ENCODE results near the gene VASP. TPM values are rescaled to one million over a fixed set of nuclear protein-coding genes. Genes with fewer than 3 reads are reported as not detected.

The VASP gene
- total and polyA plus RNA-seq, 3 donors from 2014 or later = 37.7 to 57.9 (median 52.7) TPM

DNA sequence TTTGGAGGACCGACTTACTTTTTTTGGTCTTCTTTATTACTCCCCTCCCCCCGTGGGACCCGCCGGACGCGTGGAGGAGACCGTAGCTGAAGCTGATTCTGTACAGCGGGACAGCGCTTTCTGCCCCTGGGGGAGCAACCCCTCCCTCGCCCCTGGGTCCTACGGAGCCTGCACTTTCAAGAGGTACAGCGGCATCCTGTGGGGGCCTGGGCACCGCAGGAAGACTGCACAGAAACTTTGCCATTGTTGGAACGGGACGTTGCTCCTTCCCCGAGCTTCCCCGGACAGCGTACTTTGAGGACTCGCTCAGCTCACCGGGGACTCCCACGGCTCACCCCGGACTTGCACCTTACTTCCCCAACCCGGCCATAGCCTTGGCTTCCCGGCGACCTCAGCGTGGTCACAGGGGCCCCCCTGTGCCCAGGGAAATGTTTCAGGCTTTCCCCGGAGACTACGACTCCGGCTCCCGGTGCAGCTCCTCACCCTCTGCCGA, 39.1 kb upstream of the VASP start:
- Histone ChIP-seq H3K27ac (peak overlapping the region; percentile 91 to 93), H3K4me3 (peak overlapping the region; percentile 70 to 86), H3K36me3 (ENCODE audit: low read depth, missing control alignments) (no peaks in the 10 kb centered on the region), H3K27me3 (no peaks in the 10 kb centered on the region), H3K4me1 (peaks cover 22% of the 10 kb centered on the region), H3K9me3 (no peaks in the 10 kb centered on the region)
- peak; percentile 24 for DNase-seq
- 1% methylated on average over 27 to 31 of the region's 31 CpGs for WGBS, 2 donors
- TF ChIP-seq, protein P1, sequence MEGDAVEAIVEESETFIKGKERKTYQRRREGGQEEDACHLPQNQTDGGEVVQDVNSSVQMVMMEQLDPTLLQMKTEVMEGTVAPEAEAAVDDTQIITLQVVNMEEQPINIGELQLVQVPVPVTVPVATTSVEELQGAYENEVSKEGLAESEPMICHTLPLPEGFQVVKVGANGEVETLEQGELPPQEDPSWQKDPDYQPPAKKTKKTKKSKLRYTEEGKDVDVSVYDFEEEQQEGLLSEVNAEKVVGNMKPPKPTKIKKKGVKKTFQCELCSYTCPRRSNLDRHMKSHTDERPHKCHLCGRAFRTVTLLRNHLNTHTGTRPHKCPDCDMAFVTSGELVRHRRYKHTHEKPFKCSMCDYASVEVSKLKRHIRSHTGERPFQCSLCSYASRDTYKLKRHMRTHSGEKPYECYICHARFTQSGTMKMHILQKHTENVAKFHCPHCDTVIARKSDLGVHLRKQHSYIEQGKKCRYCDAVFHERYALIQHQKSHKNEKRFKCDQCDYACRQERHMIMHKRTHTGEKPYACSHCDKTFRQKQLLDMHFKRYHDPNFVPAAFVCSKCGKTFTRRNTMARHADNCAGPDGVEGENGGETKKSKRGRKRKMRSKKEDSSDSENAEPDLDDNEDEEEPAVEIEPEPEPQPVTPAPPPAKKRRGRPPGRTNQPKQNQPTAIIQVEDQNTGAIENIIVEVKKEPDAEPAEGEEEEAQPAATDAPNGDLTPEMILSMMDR (IDR thresholded peaks at IDR 0.05) = no peak
- TF ChIP-seq POLR2A (IDR thresholded peaks at IDR 0.05) = no peak
- intact Hi-C loops (cut with DNase I; ENCODE audit: low total_unique reads) = no loop called here

DNA sequence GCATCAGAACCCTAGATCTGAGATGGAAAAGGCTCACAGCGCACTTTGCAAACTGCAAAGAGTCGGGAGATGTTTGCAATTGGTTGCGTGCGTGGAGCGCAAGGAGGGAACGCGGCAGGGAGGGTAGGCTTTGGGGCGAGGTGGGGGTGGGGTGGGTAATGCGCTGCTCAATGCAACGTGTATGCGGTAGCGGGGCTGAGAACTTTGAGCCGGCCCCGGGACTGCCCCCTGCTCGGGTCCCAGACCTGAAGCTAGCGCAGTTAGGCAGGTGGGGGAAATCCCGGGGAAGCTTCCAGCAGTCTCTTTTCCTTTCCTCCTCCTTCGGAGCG, 38.5 kb upstream of the VASP start:
- DNase-seq = no peak
- H3K4me1 ChIP-seq = peaks cover 22% of the 10 kb centered on the region
- peak overlapping the region; percentile 70 to 86 for H3K4me3 ChIP-seq
- TF ChIP-seq, protein P1 (IDR thresholded peaks at IDR 0.05) = no peak
- TF ChIP-seq POLR2A (IDR thresholded peaks at IDR 0.05) = no peak
- H3K9me3 ChIP-seq = no peaks in the 10 kb centered on the region
- WGBS, 2 donors = 0 to 1% methylated on average over 19 of the region's 19 CpGs
- H3K27me3 ChIP-seq = no peaks in the 10 kb centered on the region
- no peaks in the 10 kb centered on the region for H3K36me3 ChIP-seq (ENCODE audit: low read depth, missing control alignments)
- H3K27ac ChIP-seq = peak overlapping the region; percentile 91 to 93
- intact Hi-C loops (cut with DNase I; ENCODE audit: low total_unique reads) = no loop called here

DNA sequence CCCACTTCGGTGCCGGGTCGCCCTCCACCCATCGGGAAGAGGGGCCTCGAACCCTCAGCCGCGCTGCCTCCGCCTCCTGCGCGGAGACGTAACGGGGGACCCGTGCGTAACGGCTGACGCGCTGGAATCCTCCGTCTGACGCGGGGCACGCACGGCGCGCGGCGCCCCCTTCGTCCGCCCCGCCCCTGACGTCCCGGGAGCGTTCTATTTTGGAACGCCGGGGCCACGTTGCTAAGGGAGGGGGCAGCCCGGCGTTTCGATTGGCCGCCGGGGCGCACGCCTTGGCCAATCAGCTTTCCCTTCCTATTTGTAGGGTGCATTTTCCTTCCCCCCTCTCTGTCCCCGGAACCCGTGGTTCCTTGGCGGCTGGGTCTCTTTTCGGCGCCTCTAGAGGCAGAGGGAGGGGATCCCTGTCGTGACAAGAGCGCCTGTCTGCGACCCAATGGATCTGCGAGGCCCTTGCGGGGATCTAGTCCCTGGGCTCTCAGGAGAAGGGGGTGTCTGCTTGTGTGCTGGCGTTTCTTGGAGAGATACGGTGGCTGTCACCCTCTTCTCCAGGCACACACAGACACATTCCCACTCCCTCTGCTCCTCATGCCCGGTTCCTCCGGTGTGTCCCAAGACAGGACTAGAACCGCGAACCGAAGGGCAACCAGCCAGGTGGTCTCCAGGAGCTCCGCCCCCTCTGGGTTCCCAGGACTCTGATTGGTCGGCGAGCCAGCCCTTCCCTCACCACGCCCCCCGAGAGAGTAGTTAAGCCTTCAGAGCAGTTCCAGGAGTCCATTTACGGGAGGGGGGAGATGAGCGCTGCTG, 37.9 kb upstream of the VASP start:
- H3K27ac ChIP-seq = peak overlapping the region; percentile 91 to 93
- peak overlapping the region; percentile 70 to 86 for H3K4me3 ChIP-seq
- WGBS, 2 donors = 0 to 1% methylated on average over 53 to 61 of the region's 66 CpGs
- DNase-seq = peak; percentile 96
- no peaks in the 10 kb centered on the region for H3K27me3 ChIP-seq
- no peak for TF ChIP-seq POLR2A (IDR thresholded peaks at IDR 0.05)
- TF ChIP-seq, protein P1 (IDR thresholded peaks at IDR 0.05) = no peak
- no peaks in the 10 kb centered on the region for H3K9me3 ChIP-seq
- peaks cover 22% of the 10 kb centered on the region for H3K4me1 ChIP-seq
- intact Hi-C loops (cut with DNase I; ENCODE audit: low total_unique reads) = no loop called here
- no peaks in the 10 kb centered on the region for H3K36me3 ChIP-seq (ENCODE audit: low read depth, missing control alignments)

DNA sequence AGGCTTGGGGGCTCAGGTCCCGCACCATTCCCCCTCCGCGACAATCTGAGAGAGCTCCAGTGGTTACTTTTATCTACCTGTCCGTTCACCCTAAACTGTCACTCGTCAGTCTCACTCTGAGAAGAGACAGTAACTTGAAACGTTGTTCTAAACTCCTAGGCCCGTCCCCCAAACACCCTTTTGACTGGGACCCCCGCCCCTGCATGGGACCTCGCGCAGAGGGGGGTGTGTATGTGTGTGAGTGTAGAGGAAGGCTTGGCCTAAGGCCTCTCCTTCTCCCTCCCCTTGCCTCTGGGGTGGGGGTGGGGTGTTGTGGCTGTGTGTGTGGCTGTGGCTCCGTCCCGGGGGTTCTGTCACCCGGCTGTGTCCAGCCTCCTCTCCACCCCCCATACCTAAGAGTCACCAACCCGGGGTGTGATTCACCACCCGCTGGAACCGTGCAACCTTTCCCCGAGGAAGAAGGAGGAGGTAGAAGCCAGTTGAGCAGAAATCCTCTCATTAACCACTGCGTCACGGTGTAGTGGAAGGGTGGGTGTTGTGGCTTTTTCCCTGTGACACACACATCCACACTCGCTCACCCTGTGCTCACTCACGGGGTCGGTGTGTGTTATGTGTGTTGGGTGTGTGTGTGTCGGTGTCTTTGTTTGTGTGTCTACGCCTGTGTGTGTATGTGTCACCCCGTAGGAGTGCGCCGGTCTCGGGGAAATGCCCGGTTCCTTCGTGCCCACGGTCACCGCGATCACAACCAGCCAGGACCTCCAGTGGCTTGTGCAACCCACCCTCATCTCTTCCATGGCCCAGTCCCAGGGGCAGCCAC, 37.1 kb upstream of the VASP start:
- no peak for DNase-seq
- H3K36me3 ChIP-seq (ENCODE audit: low read depth, missing control alignments) = no peaks in the 10 kb centered on the region

More for the DNA sequence above, 37.1 kb upstream of the VASP start:
- 0 to 37% methylated on average over 10 to 33 of the region's 33 CpGs for WGBS, 2 donors
- Histone ChIP-seq H3K4me1 (peaks cover 22% of the 10 kb centered on the region), H3K4me3 (peak overlapping the region; percentile 70 to 86), H3K9me3 (no peaks in the 10 kb centered on the region), H3K27me3 (no peaks in the 10 kb centered on the region), H3K27ac (peak overlapping the region; percentile 91 to 93)
- intact Hi-C loops (cut with DNase I; ENCODE audit: low total_unique reads) = no loop called here
- TF ChIP-seq, protein P1 (IDR thresholded peaks at IDR 0.05) = no peak
- no peak for TF ChIP-seq POLR2A (IDR thresholded peaks at IDR 0.05)

All from testis (tissue), 3 donors.